Measurements from ENCODE around the gene NCKAP5.

- TF ChIP-seq POLR2AphosphoS5 (IDR thresholded peaks at IDR 0.05; ENCODE audit: low read depth, low read length) (no peak), FOXP2 (optimal IDR thresholded peaks at IDR 0.05; ENCODE audit: borderline replicate concordance, extremely low read depth, extremely low read length, insufficient read depth) (no peak), REST (IDR thresholded peaks at IDR 0.05; ENCODE audit: insufficient read depth in 1 of 2, low read depth in 2 of 2, low read length in 2 of 2) (no peak), SIN3A (IDR thresholded peaks at IDR 0.05; ENCODE audit: borderline replicate concordance, insufficient read depth, low read length) (no peak), TAF1 (IDR thresholded peaks at IDR 0.05; ENCODE audit: borderline replicate concordance, insufficient read depth, low read length) (no peak)
Observed at GRCh38 chr2:133439565-133439920, 128.7 kb downstream of the NCKAP5 start.

Data from PFSK-1 (cell line).